HCT116 (cell line): ENCODE results near the gene SGMS1. TPM values are rescaled to one million over a fixed set of nuclear protein-coding genes. Genes with fewer than 3 reads are reported as not detected.

Experiments used
- ATAC-seq: fragments of 200-7000 bp; cut with Tn5 transposase; 2 replicates; pipeline ENCODE4 v1.9.1; 2020; ENCODE audit warnings: mild to moderate bottlenecking, moderate library complexity
- BruUV-seq: library from RNA; stranded (reverse); fragments of 400-500 nt; replicated peaks from 2 replicates; lab custom pipeline; 2021; lab: Mats Ljungman, UMichigan
- CTCF ChIA-PET: fragments of 300-600 bp; sonication (Branson Sonifier 250); formaldehyde crosslinking; loops from one replicate; lab custom pipeline; 2021; ENCODE audit warnings: antibody characterized with exemption; lab: Charles Lee
- POLR2A ChIA-PET: fragments of 300-600, 350-600 bp; sonication (Branson Sonifier 250); formaldehyde crosslinking; loops from one replicate; lab custom pipeline; 2021; ENCODE audit warnings: antibody characterized with exemption; lab: Charles Lee
- RAD21 ChIA-PET, 2 experiments: fragments of 300-600 bp; sonication (Branson Sonifier 250); formaldehyde crosslinking; loops; one replicate each; lab custom pipeline; 2023; ENCODE audit warnings: low total read pairs in 2 of 2; ENCODE audit not compliant: uncharacterized antibody in 2 of 2, unreplicated experiment in 2 of 2, low non-redundant PET in 1 of 2; lab: Charles Lee
- DNase-seq: peaks from one replicate; pipeline ENCODE4 v3.0.0-alpha.2; 2010; ENCODE audit warnings: low read depth, low spot score
- H2AFZ ChIP-seq: fragments of 200-600 bp; shearing (Covaris generic), sonication (generic); 2 replicates; pipeline ENCODE4 v1.6.1; 2017; ENCODE audit warnings: low read depth, mixed run types, mixed read lengths, antibody characterized with exemption, low read length; ENCODE audit not compliant: poor library complexity, severe bottlenecking
- H3K27ac ChIP-seq: 2 replicates; pipeline ENCODE4 v1.5.1; 2012; ENCODE audit warnings: low read depth, low read length
- H3K27me3 ChIP-seq: fragments of 200-600 bp; sonication (generic); 2 replicates; pipeline ENCODE4 v1.6.1; 2016; ENCODE audit warnings: mixed run types, low read length, mixed read lengths; ENCODE audit not compliant: insufficient read depth
- H3K36me3 ChIP-seq, 2 experiments: fragments of 200-500 bp in 1 of 2; fragments of 200-600 bp in 1 of 2; sonication (Bioruptor generic) in 1 of 2; sonication (generic) in 1 of 2; 2 replicates each; pipeline versions ENCODE4 v1.5.1 to v1.6.1; 2014 to 2016; ENCODE audit warnings: low read length in 2 of 2, inconsistent platforms in 1 of 2, mixed read lengths in 1 of 2, mixed run types in 1 of 2; ENCODE audit not compliant: insufficient read depth in 2 of 2, control insufficient read depth in 1 of 2
- H3K4me1 ChIP-seq, 2 experiments: fragments of 200-600 bp in 1 of 2; sonication (generic) in 1 of 2; 2 replicates each; pipeline versions ENCODE4 v1.5.1 to v1.6.1; 2012 to 2017; ENCODE audit warnings: low read length in 2 of 2, inconsistent platforms in 1 of 2, mild to moderate bottlenecking in 1 of 2, mixed read lengths in 1 of 2, mixed run types in 1 of 2, moderate library complexity in 1 of 2; ENCODE audit not compliant: insufficient read depth in 2 of 2, control insufficient read depth in 1 of 2
- H3K4me2 ChIP-seq: fragments of 200-600 bp; sonication (generic); 2 replicates; pipeline ENCODE4 v1.6.1; 2017; ENCODE audit warnings: mixed run types, low read length, mixed read lengths
- H3K4me3 ChIP-seq, 2 experiments: fragments of 200-600 bp in 1 of 2; sonication (generic) in 1 of 2; replicated peaks in 1 of 2; 2 replicates each; pipeline ENCODE4 v1.5.1; 2011 to 2016; ENCODE audit warnings: low read length in 2 of 2, control low read depth in 1 of 2, low read depth in 1 of 2, mild to moderate bottlenecking in 1 of 2, mixed read lengths in 1 of 2, mixed run types in 1 of 2
- H3K79me2 ChIP-seq: fragments of 200-600 bp; sonication (generic); 2 replicates; pipeline ENCODE4 v1.6.1; 2017; ENCODE audit warnings: mild to moderate bottlenecking, mixed run types, low read length, moderate library complexity, mixed read lengths; ENCODE audit not compliant: insufficient read depth
- H3K9ac ChIP-seq: fragments of 200-600 bp; sonication (generic); 2 replicates; pipeline ENCODE4 v1.6.1; 2016; ENCODE audit warnings: low read length, mixed read lengths
- H3K9me2 ChIP-seq: fragments of 200-600 bp; sonication (generic), shearing (Covaris generic); 2 replicates; pipeline ENCODE4 v1.6.1; 2017; ENCODE audit warnings: mixed run types, mild to moderate bottlenecking, moderate library complexity; ENCODE audit not compliant: insufficient read depth
- H3K9me3 ChIP-seq, 2 experiments: fragments of 200-500 bp in 1 of 2; fragments of 200-600 bp in 1 of 2; sonication (Bioruptor generic) in 1 of 2; sonication (generic) in 1 of 2; 2 replicates each; pipeline ENCODE4 v1.6.1; 2014 to 2017; ENCODE audit warnings: low read length in 2 of 2, mixed read lengths in 2 of 2, inconsistent platforms in 1 of 2, low read depth in 1 of 2, mild to moderate bottlenecking in 1 of 2, mixed run types in 1 of 2, moderate library complexity in 1 of 2; ENCODE audit not compliant: control insufficient read depth in 1 of 2, insufficient read depth in 1 of 2
- H4K20me1 ChIP-seq: fragments of 200-600 bp; sonication (generic), shearing (Covaris generic); 2 replicates; pipeline ENCODE4 v1.6.1; 2017; ENCODE audit warnings: mixed run types, mild to moderate bottlenecking, moderate library complexity; ENCODE audit not compliant: insufficient read depth
- EZH2 ChIP-seq: fragments of 200-600 bp; sonication (generic); IDR thresholded peaks from 2 replicates; pipeline ENCODE4 v1.6.1; 2017; ENCODE audit warnings: antibody characterized with exemption, mixed run types
- FOSL1 ChIP-seq: IDR thresholded peaks from 2 replicates; pipeline ENCODE4 v1.6.1; 2012; ENCODE audit warnings: low read depth
- TCF7L2 ChIP-seq: IDR thresholded peaks from 2 replicates; pipeline ENCODE4 v1.7.0; 2011; ENCODE audit warnings: borderline replicate concordance, inconsistent platforms; ENCODE audit not compliant: insufficient read depth, insufficient read length; ENCODE audit errors: extremely low read depth
- ZBTB33 ChIP-seq: IDR thresholded peaks from 2 replicates; pipeline ENCODE4 v1.6.1; 2011; ENCODE audit warnings: mild to moderate bottlenecking, low read length, moderate library complexity; ENCODE audit not compliant: insufficient replicate concordance; ENCODE audit errors: extremely low read depth
- ZFX ChIP-seq: fragments of 450-650 bp; IDR thresholded peaks from 2 replicates; pipeline ENCODE4 v1.6.1; 2017
- intact Hi-C: fragments of 100-400 bp; cut with micrococcal nuclease; formaldehyde crosslinking; loops from 2 replicates; pipeline ENCODE4 v1.10.0; 2022
- total RNA-seq: library from RNA; stranded (reverse); gene quantifications from one replicate; pipeline ENCODE4 v1.2.1, GENCODE V29; 2021; ENCODE audit not compliant: unreplicated experiment

Gene SGMS1
- total RNA-seq, 1 experiment from 2014 or later = 29.1 TPM

GRCh38 chr10:50622706-50623662 is 772 bp downstream of the SGMS1 start:
- Histone ChIP-seq H3K9me2 (no peaks in the 10 kb centered on the region), H3K9me3 (no peaks in the 10 kb centered on the region), H3K9ac (peak overlapping the region; percentile 82), H3K4me2 (peak overlapping the region; percentile 84), H2AFZ (no peak overlapping the region), H4K20me1 (no peaks in the 10 kb centered on the region), H3K27ac (peak overlapping the region; percentile 96), H3K4me1 (peaks cover 16 to 27% of the 10 kb centered on the region in 2 experiments), H3K36me3 (no peaks in the 10 kb centered on the region), H3K4me3 (peak overlapping the region; percentile 64 to 85), H3K27me3 (no peaks in the 10 kb centered on the region), H3K79me2 (peaks cover 39% of the 10 kb centered on the region)
- no TSS peak for BruUV-seq
- TF ChIP-seq FOSL1 (no peak), TCF7L2 (no peak), ZBTB33 (no peak), EZH2 (no peak), ZFX (no peak)
- DNase-seq = no peak
- ChIA-PET POLR2A (no interaction called here), CTCF (interaction anchor here (0.6 kb wide), 1 partner anchor 72 kb away, joined by 4 read pairs; no protein-coding TSS in a partner anchor), RAD21 (interaction anchor here in 1 of 2 experiments (0.8 kb wide), 1 partner anchor 215 kb away, joined by 3 read pairs; no protein-coding TSS in a partner anchor)
- ATAC-seq = peak; percentile 6
- intact Hi-C loops = loop anchor here (2.0 to 5.0 kb wide), 2 partner anchors 206 to 254 kb away; no protein-coding TSS in a partner anchor
